GM21390 (cell line): ENCODE results near the gene ZCCHC2.

Experiments used
- ATAC-seq: cut with Tn5 transposase; IDR thresholded peaks from one replicate; pipeline ENCODE4 v1.9.1; 2021; ENCODE audit not compliant: unreplicated experiment

ZCCHC2 gene

GRCh38 chr18:62576845-62577512 lies 54.2 kb downstream of the ZCCHC2 start:
- peak; percentile 58 for ATAC-seq

GRCh38 chr18:62577765-62578164 lies 54.9 kb downstream of the ZCCHC2 start:
- ATAC-seq, result no peak

GRCh38 chr18:62578980-62579511 lies 56.2 kb downstream of the ZCCHC2 start:
- ATAC-seq, result no peak

- no peak for ATAC-seq
Measured at GRCh38 chr18:62583376-62583775, 60.6 kb downstream of the ZCCHC2 start.

GRCh38 chr18:62584241-62585120 lies 61.7 kb downstream of the ZCCHC2 start:
- peak; percentile 83 for ATAC-seq

GRCh38 chr18:62585274-62586150 lies 62.7 kb downstream of the ZCCHC2 start:
- ATAC-seq, result peak; percentile 30

GRCh38 chr18:62586151-62586774 lies 63.4 kb downstream of the ZCCHC2 start:
- ATAC-seq, result peak; percentile 69

GRCh38 chr18:62586781-62587487 lies 64.1 kb downstream of the ZCCHC2 start:
- no peak for ATAC-seq

GRCh38 chr18:62587689-62588088 lies 64.9 kb downstream of the ZCCHC2 start:
- ATAC-seq, result no peak

- ATAC-seq, result no peak
Measured at GRCh38 chr18:62588217-62588616, 65.4 kb downstream of the ZCCHC2 start.

- no peak for ATAC-seq
Measured at GRCh38 chr18:62590799-62591590, 68.2 kb downstream of the ZCCHC2 start.

- no peak for ATAC-seq
Measured at GRCh38 chr18:62596145-62597005, 73.5 kb downstream of the ZCCHC2 start.

GRCh38 chr18:62601871-62602270 lies 79.0 kb downstream of the ZCCHC2 start:
- no peak for ATAC-seq

- ATAC-seq, result no peak
Measured at GRCh38 chr18:62602706-62603105, 79.9 kb downstream of the ZCCHC2 start.

- no peak for ATAC-seq
Measured at GRCh38 chr18:62603211-62603610, 80.4 kb downstream of the ZCCHC2 start.

GRCh38 chr18:62603979-62604378 lies 81.2 kb downstream of the ZCCHC2 start:
- no peak for ATAC-seq

GRCh38 chr18:62605685-62606084 lies 82.9 kb downstream of the ZCCHC2 start:
- ATAC-seq, result no peak

- ATAC-seq, result no peak
Measured at GRCh38 chr18:62606106-62606505, 83.3 kb downstream of the ZCCHC2 start.
